H54 (cell line): ENCODE results near the gene CD40.
"Not testable (repeated sequence)": the region's sequence is repeated elsewhere in the genome, so short reads cannot be mapped to it uniquely, and the experiment has no call there.

Experiments used
- DNase-seq: peaks from one replicate; pipeline ENCODE4 v3.0.0; 2011; ENCODE audit warnings: low spot score, mixed read lengths; ENCODE audit not compliant: insufficient read length
- FAIRE-seq: peaks from 3 replicates; lab custom pipeline; 2011; peaks lifted over from hg19 to GRCh38; lab: Jason Lieb, UNC
- POLR2A ChIP-seq: IDR thresholded peaks from 2 replicates; pipeline ENCODE4 v1.6.1; 2011; ENCODE audit warnings: low read depth, mild to moderate bottlenecking, low read length

The CD40 gene

DNA sequence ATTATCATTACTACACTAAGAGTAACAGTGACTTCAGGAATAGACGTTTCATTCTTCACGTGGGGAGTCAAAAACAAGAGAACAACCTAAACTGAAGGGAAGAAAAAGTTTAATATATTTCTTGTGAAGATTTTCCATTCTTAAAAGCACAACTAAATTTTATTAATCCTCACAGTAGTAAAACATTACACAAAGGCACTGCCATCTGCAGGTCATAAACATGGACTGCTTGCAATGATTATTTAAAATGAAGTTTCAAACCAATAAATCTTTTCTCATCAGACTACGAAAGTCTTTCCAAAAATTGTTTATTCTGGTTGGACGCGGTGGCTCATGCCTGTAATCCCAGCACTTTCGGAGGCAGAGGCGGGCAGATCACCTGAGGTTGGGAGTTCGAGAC is 31.0 kb upstream of the CD40 start:
- FAIRE-seq: no peak
- DNase-seq: no peak
- no peak for TF ChIP-seq POLR2A

DNA sequence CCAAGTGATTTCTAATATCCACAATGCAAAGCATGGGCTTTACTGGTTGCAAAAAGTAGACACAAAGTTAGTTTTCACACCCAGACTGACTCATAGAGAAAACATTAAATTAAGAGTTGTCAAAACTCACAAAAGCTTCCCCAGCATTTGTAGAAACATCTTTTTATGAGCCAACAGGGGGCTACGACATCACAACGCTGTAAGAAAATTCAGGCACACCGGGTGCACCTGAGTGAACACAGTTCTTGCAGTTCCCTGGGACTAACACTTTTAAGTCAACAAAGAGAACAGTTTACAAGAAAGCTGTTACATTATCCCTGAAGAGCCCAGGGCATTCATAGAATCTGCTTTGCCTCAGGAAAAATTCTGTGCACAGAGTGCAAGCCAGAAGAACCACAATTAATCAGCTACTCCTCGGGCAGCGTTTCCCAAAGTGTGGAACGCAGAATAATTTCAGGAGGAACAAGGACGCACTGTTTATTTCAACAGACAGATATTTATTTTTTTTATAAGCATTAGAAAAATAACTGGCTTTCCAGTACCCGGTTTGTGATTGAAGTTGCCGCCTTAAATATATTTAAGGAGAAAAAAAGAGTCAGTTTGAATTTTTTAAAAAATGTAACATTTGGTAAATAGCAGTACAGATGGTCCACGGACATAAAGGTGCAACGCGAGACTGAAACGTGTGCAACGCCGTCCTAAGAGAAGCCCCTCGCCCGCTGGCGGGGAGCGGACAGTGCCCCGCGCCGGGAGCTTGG is 29.5 kb upstream of the CD40 start:
- no peak for TF ChIP-seq POLR2A
- DNase-seq (no peak), FAIRE-seq (peak; percentile 15)

DNA sequence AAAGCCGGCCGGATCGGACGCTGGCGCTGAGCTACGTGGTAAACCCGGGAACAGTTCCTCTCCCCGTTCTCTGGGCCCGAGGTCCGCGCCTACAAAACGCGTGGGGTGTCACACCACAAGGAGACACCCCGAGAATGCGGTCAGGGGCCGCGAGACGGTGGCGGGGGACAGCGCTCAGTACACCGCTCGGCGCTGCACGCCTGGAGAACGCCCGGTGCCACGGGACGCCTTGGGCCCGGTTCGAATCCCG is 29.0 kb upstream of the CD40 start:
- DNase-seq (peak; percentile 47), FAIRE-seq (no peak)
- TF ChIP-seq POLR2A: no peak

DNA sequence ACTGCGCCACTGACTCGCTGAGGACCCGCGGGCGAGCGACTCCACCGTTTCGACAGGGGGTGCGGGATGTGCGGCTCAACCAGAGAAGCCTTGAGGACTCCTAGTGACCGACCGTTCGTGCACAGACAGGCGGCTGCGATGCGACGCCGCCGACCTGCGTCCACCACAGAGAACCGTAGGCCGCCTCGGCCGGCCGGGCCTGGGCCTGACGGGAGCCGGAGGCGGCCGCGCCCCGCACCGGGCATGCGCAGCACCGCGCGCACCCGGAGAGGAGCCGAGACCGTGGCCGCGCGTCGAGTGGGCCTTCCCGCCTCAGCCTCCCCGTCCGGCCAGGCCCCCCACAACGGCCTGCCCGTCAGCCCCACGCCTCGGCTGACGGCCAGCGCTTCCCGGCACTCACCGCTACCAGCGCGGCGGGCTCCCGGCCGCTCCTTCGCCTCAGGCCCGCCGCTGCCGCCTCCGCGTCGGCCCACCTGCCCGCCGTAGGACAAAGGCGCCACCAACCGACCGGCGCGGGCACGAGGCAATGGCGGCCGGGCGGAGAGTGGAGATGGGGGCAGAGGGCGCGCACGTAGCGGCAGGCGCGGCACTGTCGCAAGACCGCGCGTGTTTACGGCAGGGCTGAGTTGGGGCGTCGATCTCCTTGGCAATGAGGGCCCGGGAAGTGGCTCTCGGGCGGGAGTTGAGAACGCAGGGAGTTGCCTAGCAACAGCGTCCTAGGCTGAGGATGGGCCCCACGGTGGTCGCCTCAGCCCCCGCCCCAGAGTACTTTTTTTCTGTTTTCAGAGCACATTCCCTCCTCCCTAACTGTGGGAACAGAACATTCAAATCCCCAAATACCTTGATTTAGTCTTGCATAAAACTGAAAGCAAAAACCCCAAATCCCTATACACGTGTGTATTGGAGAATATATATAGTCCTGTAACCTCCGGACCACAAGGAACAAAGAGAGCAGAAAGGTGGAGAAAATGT is 28.4 kb upstream of the CD40 start, which contains the start of gene NCOA5:
NCOA5 (minus strand) TSS at position 546 of the 972 bp plus-strand sequence. CDS start 10,538 bp downstream, outside the sequence.
- DNase-seq (peak; percentile 96), FAIRE-seq (peak; percentile 36)
- TF ChIP-seq POLR2A: peak; percentile 92

DNA sequence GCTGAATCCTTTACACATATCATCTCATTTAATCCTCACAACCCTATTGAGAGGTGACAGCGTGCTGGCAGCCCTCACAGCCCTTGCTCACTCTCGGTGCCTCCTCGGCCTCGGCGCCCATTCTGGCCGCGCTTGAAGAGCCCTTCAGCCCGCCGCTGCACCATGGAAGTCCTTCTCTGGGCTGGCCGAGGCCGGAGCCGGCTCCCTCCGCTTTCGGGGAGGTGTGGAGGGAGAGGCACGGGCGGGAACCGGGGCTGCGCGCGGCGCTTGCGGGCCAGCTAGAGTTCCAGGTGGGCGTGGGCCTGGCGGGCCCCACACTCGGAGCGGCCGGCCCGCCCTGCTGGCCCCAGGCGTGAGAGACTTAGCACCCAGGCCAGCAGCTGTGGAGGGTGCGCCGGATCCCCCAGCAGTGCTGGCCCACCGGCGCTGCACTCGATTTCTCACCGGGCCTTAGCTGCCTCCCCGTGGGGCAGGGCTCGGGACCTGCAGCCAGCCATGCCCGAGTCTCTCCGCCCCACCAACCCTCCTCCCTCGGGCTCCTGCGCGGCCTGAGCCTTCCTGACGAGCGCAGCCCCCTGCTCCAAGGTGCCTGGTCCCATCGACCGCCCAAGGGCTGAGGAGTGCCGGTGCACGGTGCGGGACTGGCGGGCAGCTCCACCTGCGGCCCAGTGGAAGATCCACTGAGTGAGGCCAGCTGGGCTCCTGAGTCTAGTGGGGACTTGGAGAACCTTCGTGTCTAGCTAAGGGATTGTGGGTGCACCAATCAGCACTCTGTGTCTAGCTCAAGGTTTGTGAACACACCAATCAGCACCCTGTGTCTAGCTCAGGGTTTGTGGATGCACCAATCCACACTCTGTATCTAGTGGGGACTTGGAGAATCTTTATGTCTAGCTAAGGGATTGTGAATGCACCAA is 26.2 kb upstream of the CD40 start:
- FAIRE-seq, DNase-seq: not testable (repeated sequence)

DNA sequence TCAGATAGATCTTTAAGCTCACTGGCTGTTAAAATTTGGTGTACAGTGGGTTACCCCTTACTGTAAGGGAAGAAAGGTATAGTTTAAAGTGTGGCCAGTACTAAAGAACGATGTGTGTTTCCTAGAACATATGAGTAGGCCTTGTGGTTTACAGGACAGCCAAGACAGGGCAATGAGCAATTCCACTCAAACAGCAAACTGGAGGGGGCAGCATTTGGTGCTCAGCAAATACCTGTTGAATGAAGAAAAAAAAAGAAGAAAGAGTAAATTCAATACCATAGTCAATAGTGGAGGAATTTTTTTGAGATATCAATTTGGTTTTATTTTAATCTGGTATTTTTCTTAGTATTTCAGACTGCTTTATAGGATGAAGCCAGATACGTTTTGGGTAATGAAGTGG is 24.6 kb upstream of the CD40 start:
- DNase-seq: no peak
- no peak for TF ChIP-seq POLR2A
- no peak for FAIRE-seq

DNA sequence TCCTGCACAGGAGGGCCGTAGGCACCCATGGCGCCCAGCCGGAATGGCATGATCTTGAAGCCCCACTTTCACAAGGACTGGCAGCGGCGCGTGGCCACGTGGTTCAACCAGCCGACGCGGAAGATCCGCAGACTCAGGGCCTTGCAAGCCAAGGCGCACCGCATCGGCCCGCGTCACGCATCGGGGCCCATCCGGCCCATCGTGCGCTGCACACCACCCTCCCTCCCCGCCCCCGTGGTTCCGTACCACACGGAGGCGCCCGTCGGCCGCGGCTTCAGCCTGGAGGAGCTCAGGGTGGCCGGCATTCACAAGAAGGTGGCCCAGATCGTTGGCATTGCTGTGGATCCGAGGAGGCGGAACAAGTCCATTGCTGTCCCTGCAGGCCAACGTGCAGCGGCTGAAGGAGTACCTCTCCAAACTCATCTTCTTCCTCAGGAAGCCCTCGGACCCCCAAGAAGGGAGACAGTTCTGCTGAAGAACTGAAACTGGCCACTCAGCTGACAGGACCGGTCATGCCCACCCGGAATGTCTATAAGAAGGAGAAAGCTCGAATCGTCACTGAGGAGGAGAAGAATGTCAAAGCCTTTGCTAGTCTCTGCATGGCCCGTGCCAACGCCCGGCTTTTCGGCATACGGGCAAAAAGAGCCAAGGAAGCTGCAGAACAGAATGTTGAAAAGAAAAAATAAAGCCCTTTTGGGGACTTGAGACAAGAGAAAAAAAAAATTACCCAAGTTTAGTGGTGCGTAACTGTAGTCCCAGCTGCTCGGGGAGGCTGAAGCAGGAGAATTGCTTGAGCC is 18.4 kb upstream of the CD40 start:
- FAIRE-seq: no peak
- TF ChIP-seq POLR2A: no peak
- DNase-seq: no peak

DNA sequence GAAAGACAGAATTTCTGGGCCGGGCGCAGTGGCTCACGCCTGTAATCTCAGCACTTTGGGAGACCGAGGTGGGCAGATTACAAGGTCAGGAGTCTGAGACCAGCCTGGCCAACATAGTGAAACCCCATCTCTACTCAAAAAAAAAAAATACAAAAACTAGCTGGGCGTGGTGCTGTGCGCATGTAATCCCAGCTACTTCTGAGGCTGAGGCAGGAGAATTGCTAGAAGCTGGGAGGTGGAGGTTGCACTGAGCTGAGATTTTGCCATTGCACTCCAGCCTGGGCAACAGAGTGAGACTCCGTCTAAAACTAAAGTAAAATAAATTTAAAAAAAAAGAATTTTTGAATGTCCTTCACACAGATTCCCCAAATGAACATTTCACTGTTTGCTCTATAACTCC is 17.7 kb upstream of the CD40 start:
- FAIRE-seq, DNase-seq: not testable (repeated sequence)

DNA sequence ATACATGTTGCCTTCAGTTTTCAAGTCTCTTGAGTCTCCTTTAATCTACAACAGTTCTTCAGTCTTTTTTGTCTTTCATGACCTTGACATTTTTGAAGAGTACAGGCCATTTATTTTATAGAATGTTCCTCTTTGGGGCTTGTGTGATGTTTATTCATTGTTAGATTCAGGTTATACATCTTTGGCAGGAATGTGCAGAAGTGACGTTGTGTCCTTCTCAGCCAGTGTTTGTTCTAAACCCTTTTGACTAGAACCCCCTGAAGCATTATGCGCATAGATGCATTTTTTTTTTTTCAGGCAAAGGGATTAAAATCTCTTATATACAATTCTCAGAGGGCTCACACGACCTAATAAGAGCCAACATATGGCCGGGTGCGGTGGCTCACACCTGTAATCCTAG is 17.1 kb upstream of the CD40 start:
- TF ChIP-seq POLR2A: no peak
- DNase-seq (no peak), FAIRE-seq (no peak)

DNA sequence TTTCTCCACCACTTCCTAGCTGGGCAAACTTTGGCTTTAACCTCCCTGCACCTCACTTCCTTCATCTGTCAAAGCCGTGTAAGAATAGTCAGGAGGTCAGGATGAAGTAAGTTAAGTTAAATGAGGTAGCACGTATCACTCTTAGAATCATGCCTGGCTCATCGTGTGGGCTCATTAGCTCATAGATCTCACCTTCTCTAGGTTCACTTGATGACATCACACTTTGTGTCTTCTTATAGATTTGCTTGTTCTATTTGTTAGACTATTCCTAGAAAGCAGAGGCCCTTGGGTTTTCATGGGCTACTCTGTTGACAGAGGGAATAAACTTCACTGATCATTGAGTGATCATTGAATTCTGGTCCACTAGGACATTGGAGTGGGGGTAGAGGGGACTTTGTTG is 16.2 kb upstream of the CD40 start:
- TF ChIP-seq POLR2A: no peak
- DNase-seq (no peak), FAIRE-seq (no peak)

DNA sequence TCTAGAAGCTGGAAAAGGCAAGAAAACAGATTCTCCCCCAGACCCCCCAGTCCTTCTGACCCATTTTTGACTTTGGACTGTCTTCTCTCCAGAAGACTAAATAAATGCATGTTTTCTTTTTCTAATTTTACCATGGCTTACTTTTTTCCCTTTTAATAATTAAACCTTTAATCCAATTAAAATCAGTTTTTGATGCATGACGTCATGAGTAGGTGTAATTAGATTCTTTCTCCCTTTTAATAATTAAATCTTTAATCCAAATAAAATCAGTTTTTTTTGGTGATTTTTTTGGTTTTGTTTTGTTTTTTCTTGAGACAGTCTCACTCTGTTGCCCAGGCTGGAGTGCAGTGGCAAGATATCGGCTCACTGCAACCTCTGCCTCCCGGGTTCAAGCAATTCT is 15.2 kb upstream of the CD40 start:
- no peak for TF ChIP-seq POLR2A
- FAIRE-seq (no peak), DNase-seq (no peak)

DNA sequence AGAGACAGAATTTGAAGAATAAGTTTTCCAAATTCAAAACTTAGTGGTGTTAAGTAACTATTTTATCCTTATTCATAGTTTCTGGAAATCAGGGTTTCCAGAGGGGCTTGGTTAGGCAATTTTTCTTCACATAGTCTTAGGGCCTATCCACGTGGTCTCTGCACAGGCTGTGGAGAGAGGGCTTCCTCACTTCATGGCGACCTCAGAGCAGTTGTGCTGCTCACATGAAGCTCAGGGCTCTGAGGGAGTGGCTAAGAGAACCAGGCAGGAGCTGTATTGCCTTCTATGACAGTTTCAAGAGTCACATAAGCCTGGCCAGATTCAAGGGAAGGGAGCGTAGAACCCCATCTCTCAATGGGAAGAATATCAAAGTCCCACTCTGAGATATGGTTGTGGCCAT is 13.9 kb upstream of the CD40 start:
- FAIRE-seq (no peak), DNase-seq (no peak)
- TF ChIP-seq POLR2A: no peak

DNA sequence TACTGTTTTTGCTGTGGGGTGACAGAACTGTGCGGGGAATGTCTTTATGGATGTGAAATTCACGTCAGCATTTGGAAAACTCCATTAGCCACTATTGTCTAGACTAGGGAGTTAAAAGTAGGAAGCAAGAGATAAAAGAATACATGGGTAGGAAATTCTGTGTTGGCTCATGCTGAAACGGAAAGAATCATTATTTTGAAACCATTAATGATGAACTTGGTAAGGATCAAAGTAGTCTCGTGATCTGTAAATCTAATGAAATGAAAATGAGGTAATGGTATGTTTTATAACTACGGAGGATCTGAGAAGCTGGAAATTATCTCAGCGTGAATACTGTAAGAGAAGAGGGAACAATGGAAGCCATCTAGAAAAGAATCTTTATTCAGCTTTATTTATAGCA is 11.1 kb upstream of the CD40 start:
- no peak for TF ChIP-seq POLR2A
- no peak for FAIRE-seq
- no peak for DNase-seq
